Psoas muscle (tissue), 8 donors: Measurements from ENCODE around the gene SPATA3. TPM values are rescaled to one million over a fixed set of nuclear protein-coding genes. Genes with fewer than 3 reads are reported as not detected.

ENCODE experiments used
- ATAC-seq, 4 donors: fragments of 200-7000 bp; cut with Tn5 transposase; one replicate each; pipeline ENCODE4 v1.9.1; 2020; ENCODE audit warnings: moderate library complexity in 3 of 4, mild to moderate bottlenecking in 2 of 4
- DNase-seq, 2 donors: peaks; one replicate each; pipeline ENCODE4 v3.0.0-alpha.2; 2020
- H3K27ac ChIP-seq: fragments of 200-600 bp; one replicate; pipeline ENCODE4 v1.8.0; 2022
- H3K27me3 ChIP-seq, 3 donors: fragments of 200-600 bp in 1 of 3; one replicate each; pipeline versions ENCODE4 v1.6.1 to v1.8.0; 2013 to 2022; ENCODE audit warnings: low read length in 2 of 3, mild to moderate bottlenecking in 2 of 3, moderate library complexity in 1 of 3; ENCODE audit not compliant: insufficient read depth in 3 of 3
- H3K36me3 ChIP-seq, 2 donors: fragments of 200-600 bp in 1 of 2; one replicate each; pipeline versions ENCODE4 v1.6.1 to v1.8.0; 2013 to 2022; ENCODE audit warnings: low read depth in 1 of 2, mild to moderate bottlenecking in 1 of 2, moderate library complexity in 1 of 2; ENCODE audit not compliant: insufficient read depth in 1 of 2
- H3K4me1 ChIP-seq: fragments of 200-600 bp; one replicate; pipeline ENCODE4 v1.8.0; 2022
- H3K4me3 ChIP-seq: fragments of 200-600 bp; one replicate; pipeline ENCODE4 v1.8.0; 2022; ENCODE audit warnings: mild to moderate bottlenecking
- H3K9me3 ChIP-seq: fragments of 200-600 bp; one replicate; pipeline ENCODE4 v1.8.0; 2022
- WGBS, 3 donors: extraction: QIAGEN DNeasy Blood & Tissue Kit; methylation state at CpG; one replicate each; pipeline versions ENCODE4 v1.1.6 to v1.1.7; 2013; 5-methylcytosine and 5-hydroxymethylcytosine counted together
- intact Hi-C, 2 donors: fragments of 100-400 bp; cut with DNase I; formaldehyde crosslinking; loops; one replicate each; pipeline versions ENCODE4 v1.11.0 to v1.14.2; 2022
- polyA plus RNA-seq, 3 donors: library from polyadenylated mRNA; stranded (reverse); fragments of 200-250 nt; gene quantifications; one replicate each; pipeline ENCODE4 v1.2.3, GENCODE V29; 2013
- total RNA-seq, 4 donors: library from RNA; stranded (reverse); fragmentation: NEBNext Ultra II Directional in 2 of 4; extraction: Animal tissue kit (Norgen Biotek cat#: 25700) in 2 of 4; gene quantifications; one replicate each; pipeline versions ENCODE4 v1.2.1 to v1.2.4, GENCODE V29; 2021 to 2023
- TF ChIP-seq, protein P1 (sequence below): fragments of 200-600 bp; IDR thresholded peaks from one replicate; pipeline ENCODE4 v1.8.0; 2022; ENCODE audit warnings: antibody characterized with exemption
- donor health status: healthy with polysubstance abuse.
- donor health status: DM: no; HTN: no; CAD: no; lungs with moderate emphysema.
- donor health status: Bipolar disorder and iron deficiency.
- donor health status: healthy.
- donor health status: DM: yes; HTN: yes; CAD: no.
- donor health status: DM: no; HTN: no; CAD: no.
- donor health status: DM: no; HTN: no; CAD: no.
- donor health status: DM: yes; HTN: yes; CAD: no.

The SPATA3 gene
- total and polyA plus RNA-seq, 7 donors = not detected

DNA sequence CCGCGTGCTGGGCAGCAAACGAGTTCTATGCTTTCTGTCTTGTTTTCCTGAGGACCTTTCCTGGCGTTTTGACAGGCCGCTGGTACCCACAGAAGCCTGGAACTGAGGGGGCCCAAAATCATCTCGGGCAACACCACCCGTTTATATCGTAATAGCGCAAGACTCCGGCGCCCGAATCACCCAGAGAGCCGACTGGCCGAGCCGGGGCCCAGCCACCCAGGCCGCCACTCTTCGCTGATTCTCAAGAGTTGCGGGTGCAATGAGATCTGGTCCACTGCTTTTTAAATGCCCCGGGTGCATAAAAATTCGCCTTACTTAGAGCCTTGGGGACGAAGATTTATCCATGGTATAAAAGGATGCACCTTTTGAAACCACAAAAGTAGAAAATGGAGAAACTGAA, 6.2 kb upstream of the SPATA3 start:
- intact Hi-C loops = no loop called here
- H3K27ac ChIP-seq = no peak overlapping the region
- ATAC-seq = no peak
- H3K4me1 ChIP-seq = peaks cover 4% of the 10 kb centered on the region
- no peak overlapping the region for H3K4me3 ChIP-seq
- TF ChIP-seq, protein P1, sequence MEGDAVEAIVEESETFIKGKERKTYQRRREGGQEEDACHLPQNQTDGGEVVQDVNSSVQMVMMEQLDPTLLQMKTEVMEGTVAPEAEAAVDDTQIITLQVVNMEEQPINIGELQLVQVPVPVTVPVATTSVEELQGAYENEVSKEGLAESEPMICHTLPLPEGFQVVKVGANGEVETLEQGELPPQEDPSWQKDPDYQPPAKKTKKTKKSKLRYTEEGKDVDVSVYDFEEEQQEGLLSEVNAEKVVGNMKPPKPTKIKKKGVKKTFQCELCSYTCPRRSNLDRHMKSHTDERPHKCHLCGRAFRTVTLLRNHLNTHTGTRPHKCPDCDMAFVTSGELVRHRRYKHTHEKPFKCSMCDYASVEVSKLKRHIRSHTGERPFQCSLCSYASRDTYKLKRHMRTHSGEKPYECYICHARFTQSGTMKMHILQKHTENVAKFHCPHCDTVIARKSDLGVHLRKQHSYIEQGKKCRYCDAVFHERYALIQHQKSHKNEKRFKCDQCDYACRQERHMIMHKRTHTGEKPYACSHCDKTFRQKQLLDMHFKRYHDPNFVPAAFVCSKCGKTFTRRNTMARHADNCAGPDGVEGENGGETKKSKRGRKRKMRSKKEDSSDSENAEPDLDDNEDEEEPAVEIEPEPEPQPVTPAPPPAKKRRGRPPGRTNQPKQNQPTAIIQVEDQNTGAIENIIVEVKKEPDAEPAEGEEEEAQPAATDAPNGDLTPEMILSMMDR = no peak
- H3K36me3 ChIP-seq = no peaks in the 10 kb centered on the region
- 89 to 96% (median 92%) methylated on average over 21 of the region's 21 CpGs for WGBS, 3 donors
- H3K27me3 ChIP-seq = peaks cover 0 to 36% (median 6%) of the 10 kb centered on the region in 3 donors
- H3K9me3 ChIP-seq = no peaks in the 10 kb centered on the region
- no peak for DNase-seq

DNA sequence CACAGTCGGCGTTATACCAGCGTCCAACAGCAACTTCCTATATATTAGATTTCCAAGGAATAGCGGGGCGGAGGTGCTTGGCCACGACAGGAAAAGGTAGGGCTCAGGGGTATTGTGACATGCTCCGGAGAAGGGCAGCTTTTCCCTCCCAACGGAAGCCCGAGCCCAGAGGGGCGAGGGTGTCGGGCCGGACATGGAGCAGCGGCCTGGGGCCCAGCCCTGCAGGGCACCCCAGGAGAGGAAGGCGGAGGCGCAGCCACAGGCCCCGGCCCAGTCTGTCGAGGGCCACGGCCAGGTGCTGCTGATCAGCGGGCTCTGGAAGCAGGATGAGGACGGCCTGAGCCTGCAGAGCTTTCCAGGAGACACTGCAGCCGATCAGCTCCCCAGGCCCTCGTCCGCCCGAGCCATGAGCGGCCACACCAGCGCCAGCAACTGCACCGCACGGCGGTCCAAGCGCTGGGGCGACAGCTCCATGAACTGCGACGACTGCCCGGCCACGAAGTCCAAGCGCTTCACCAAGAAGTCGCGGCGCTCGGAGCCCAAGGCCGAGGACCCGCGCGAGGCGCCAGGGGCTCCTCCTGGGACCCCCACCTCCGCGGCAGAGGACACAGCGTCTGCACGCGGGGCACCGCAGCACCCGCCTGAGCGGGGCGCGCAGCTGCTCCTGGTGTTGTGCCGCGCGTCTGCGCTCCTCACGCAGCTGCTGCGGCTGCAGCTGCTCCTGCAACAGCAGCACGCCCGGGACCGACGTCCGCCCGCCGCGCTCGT, 5.6 kb upstream of the SPATA3 start:
- ATAC-seq (no peak), DNase-seq (no peak)
- Histone ChIP-seq H3K27me3 (peaks cover 0 to 36% (median 6%) of the 10 kb centered on the region in 3 donors), H3K4me3 (no peak overlapping the region), H3K9me3 (no peaks in the 10 kb centered on the region), H3K36me3 (no peaks in the 10 kb centered on the region), H3K4me1 (peaks cover 4% of the 10 kb centered on the region), H3K27ac (no peak overlapping the region)
- intact Hi-C loops = no loop called here
- TF ChIP-seq, protein P1 = no peak
- WGBS, 3 donors = 42 to 67% (median 45%) methylated on average over 47 to 70 of the region's 70 CpGs

DNA sequence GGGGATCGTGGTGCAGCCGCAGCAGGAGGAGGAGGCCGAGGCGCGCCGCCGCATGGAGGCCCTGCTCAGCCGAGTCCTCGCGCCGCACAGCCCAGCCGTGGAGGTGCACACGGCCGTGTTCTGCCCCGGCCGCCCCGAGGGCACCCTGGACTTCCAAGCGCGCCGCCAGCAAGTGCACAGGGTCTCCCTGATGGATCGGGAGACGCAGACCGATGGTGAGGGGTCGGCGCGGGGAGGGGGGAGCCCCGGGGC, 5.1 kb upstream of the SPATA3 start:
- H3K36me3 ChIP-seq = no peaks in the 10 kb centered on the region

DNA sequence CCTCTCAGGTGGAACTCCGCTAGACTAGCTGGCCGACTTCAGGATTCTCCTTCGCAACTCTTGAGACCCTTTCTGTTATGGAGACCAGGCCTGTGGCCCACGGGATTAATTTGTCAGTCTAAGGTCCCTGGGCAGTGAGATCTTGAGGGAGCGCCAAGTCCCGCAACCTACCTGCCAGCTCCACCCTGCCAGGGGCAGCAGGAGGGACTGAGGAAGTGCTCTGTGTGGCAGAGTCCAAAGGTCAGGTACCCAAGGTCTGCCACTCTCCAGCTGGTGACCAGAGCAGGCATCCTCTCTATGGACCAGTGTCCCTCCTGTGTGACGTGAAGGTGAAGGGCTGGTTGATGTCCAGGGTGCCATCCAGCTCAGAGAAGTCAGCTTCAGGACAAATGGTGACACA, 4.3 kb upstream of the SPATA3 start:
- H3K4me1 ChIP-seq = peaks cover 4% of the 10 kb centered on the region
- TF ChIP-seq, protein P1 = no peak
- H3K9me3 ChIP-seq = no peaks in the 10 kb centered on the region
- 86 to 90% (median 90%) methylated on average over 7 of the region's 7 CpGs for WGBS, 3 donors
- H3K4me3 ChIP-seq = no peak overlapping the region
- ATAC-seq = no peak
- DNase-seq = no peak
- H3K36me3 ChIP-seq = no peaks in the 10 kb centered on the region
- intact Hi-C loops = no loop called here
- H3K27me3 ChIP-seq = peaks cover 0 to 32% (median 6%) of the 10 kb centered on the region in 3 donors
- no peak overlapping the region for H3K27ac ChIP-seq

More for the DNA sequence above, 5.1 kb upstream of the SPATA3 start:
- Histone ChIP-seq H3K27me3 (peaks cover 0 to 36% (median 6%) of the 10 kb centered on the region in 3 donors), H3K9me3 (no peaks in the 10 kb centered on the region), H3K27ac (no peak overlapping the region), H3K4me3 (no peak overlapping the region), H3K4me1 (peaks cover 4% of the 10 kb centered on the region)
- ATAC-seq = no peak
- intact Hi-C loops = no loop called here
- 38 to 61% (median 46%) methylated on average over 16 to 27 of the region's 27 CpGs for WGBS, 3 donors
- DNase-seq = no peak
- TF ChIP-seq, protein P1 = no peak

DNA sequence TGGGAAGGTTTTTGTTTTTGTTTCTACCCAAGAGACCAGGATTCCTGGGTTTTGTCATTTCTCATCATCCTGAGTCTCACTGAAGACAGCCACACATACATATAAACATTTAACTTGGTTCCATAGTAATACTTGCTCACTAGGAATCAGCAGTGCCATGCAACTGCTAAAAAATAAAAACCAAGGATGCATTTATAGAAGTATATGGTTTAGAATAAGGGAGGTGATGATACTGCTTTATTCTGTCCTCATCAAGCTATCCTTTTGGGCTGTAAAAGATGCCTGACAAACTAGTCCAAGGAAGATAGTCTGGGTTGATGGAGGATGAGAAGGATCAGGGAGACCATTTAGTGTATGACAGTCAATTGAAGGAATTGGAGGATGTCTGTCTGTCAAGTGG, 740 bp downstream of the SPATA3 start:
- Histone ChIP-seq H3K27me3 (peaks cover 4 to 48% (median 6%) of the 10 kb centered on the region in 3 donors), H3K4me3 (no peak overlapping the region)

More for the DNA sequence above, 740 bp downstream of the SPATA3 start:
- ATAC-seq = no peak
- TF ChIP-seq, protein P1 = no peak
- intact Hi-C loops = no loop called here
- H3K9me3 ChIP-seq = no peaks in the 10 kb centered on the region
- H3K27ac ChIP-seq = no peak overlapping the region
- no peak for DNase-seq
- no peaks in the 10 kb centered on the region for H3K4me1 ChIP-seq
- H3K36me3 ChIP-seq = no peaks in the 10 kb centered on the region
